LHCN-M2 (cell line): ENCODE results near the gene DKK1. TPM values are rescaled to one million over a fixed set of nuclear protein-coding genes. Genes with fewer than 3 reads are reported as not detected.
"Not testable (repeated sequence)": the region's sequence is repeated elsewhere in the genome, so short reads cannot be mapped to it uniquely, and the experiment has no call there.

Experiments
- DNase-seq: peaks from one replicate; pipeline ENCODE4 v3.0.0-alpha.2; 2012; ENCODE audit warnings: low read depth
- total RNA-seq: library from RNA; depleted of rRNA; stranded (reverse); fragments of >200 nt; gene quantifications from 2 replicates; pipeline ENCODE4 v1.2.3, GENCODE V29; 2014

The DKK1 gene
- total RNA-seq, 1 experiment from 2014 or later, result 80.0 TPM

- DNase-seq, result not testable (repeated sequence)
Observed at GRCh38 chr10:52365547-52366432, 51.7 kb downstream of the DKK1 start.
